Psoas muscle (tissue), 8 donors: ENCODE data around the gene LRBA. TPM values are rescaled to one million over a fixed set of nuclear protein-coding genes. Genes with fewer than 3 reads are reported as not detected.
"Not testable (repeated sequence)": the region's sequence is repeated elsewhere in the genome, so short reads cannot be mapped to it uniquely, and the experiment has no call there.

Experiments used
- ATAC-seq, 4 donors: fragments of 200-7000 bp; cut with Tn5 transposase; one replicate each; pipeline ENCODE4 v1.9.1; 2020; ENCODE audit warnings: moderate library complexity in 3 of 4, mild to moderate bottlenecking in 2 of 4
- DNase-seq, 2 donors: peaks; one replicate each; pipeline ENCODE4 v3.0.0-alpha.2; 2020
- H3K27ac ChIP-seq: fragments of 200-600 bp; one replicate; pipeline ENCODE4 v1.8.0; 2022
- H3K27me3 ChIP-seq, 3 donors: fragments of 200-600 bp in 1 of 3; one replicate each; pipeline versions ENCODE4 v1.6.1 to v1.8.0; 2013 to 2022; ENCODE audit warnings: low read length in 2 of 3, mild to moderate bottlenecking in 2 of 3, moderate library complexity in 1 of 3; ENCODE audit not compliant: insufficient read depth in 3 of 3
- H3K36me3 ChIP-seq, 2 donors: fragments of 200-600 bp in 1 of 2; one replicate each; pipeline versions ENCODE4 v1.6.1 to v1.8.0; 2013 to 2022; ENCODE audit warnings: low read depth in 1 of 2, mild to moderate bottlenecking in 1 of 2, moderate library complexity in 1 of 2; ENCODE audit not compliant: insufficient read depth in 1 of 2
- H3K4me1 ChIP-seq: fragments of 200-600 bp; one replicate; pipeline ENCODE4 v1.8.0; 2022
- H3K4me3 ChIP-seq: fragments of 200-600 bp; one replicate; pipeline ENCODE4 v1.8.0; 2022; ENCODE audit warnings: mild to moderate bottlenecking
- H3K9me3 ChIP-seq: fragments of 200-600 bp; one replicate; pipeline ENCODE4 v1.8.0; 2022
- WGBS, 3 donors: extraction: QIAGEN DNeasy Blood & Tissue Kit; methylation state at CpG; one replicate each; pipeline versions ENCODE4 v1.1.6 to v1.1.7; 2013; 5-methylcytosine and 5-hydroxymethylcytosine counted together
- intact Hi-C, 2 donors: fragments of 100-400 bp; cut with DNase I; formaldehyde crosslinking; loops; one replicate each; pipeline versions ENCODE4 v1.11.0 to v1.14.2; 2022
- polyA plus RNA-seq, 3 donors: library from polyadenylated mRNA; stranded (reverse); fragments of 200-250 nt; gene quantifications; one replicate each; pipeline ENCODE4 v1.2.3, GENCODE V29; 2013
- total RNA-seq, 4 donors: library from RNA; stranded (reverse); fragmentation: NEBNext Ultra II Directional in 2 of 4; extraction: Animal tissue kit (Norgen Biotek cat#: 25700) in 2 of 4; gene quantifications; one replicate each; pipeline versions ENCODE4 v1.2.1 to v1.2.4, GENCODE V29; 2021 to 2023
- TF ChIP-seq, protein P1 (sequence below): fragments of 200-600 bp; IDR thresholded peaks from one replicate; pipeline ENCODE4 v1.8.0; 2022; ENCODE audit warnings: antibody characterized with exemption
- donor health status: healthy with polysubstance abuse.
- donor health status: DM: no; HTN: no; CAD: no; lungs with moderate emphysema.
- donor health status: Bipolar disorder and iron deficiency.
- donor health status: healthy.
- donor health status: DM: yes; HTN: yes; CAD: no.
- donor health status: DM: no; HTN: no; CAD: no.
- donor health status: DM: no; HTN: no; CAD: no.
- donor health status: DM: yes; HTN: yes; CAD: no.

LRBA gene
- total and polyA plus RNA-seq, 7 donors = 2.9 to 10.6 (median 6.4) TPM

DNA sequence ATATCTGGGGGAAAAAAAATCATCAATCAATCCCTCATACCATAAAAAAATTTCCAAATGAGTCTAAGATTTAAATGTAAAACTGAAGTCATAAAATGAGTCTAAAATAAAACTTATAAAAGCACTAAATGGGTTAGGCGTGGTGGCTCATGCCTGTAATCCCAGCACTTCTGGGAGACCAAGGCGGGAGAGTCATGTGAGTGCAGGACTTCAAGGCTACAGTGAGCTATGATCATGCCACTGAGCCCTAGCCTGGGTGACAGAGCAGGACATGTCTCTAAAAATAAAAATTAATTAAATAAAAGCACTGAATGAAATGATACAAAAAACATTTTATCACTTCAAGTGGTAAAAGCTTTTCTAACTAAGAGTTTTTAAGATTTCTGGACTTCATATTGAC is 83.3 kb downstream of the LRBA start:
- no peaks in the 10 kb centered on the region for H3K27me3 ChIP-seq
- no peaks in the 10 kb centered on the region for H3K9me3 ChIP-seq
- intact Hi-C loops = no loop called here
- no peak for DNase-seq
- WGBS, 3 donors = 94 to 98% (median 97%) methylated on average over 2 of the region's 2 CpGs
- TF ChIP-seq, protein P1, sequence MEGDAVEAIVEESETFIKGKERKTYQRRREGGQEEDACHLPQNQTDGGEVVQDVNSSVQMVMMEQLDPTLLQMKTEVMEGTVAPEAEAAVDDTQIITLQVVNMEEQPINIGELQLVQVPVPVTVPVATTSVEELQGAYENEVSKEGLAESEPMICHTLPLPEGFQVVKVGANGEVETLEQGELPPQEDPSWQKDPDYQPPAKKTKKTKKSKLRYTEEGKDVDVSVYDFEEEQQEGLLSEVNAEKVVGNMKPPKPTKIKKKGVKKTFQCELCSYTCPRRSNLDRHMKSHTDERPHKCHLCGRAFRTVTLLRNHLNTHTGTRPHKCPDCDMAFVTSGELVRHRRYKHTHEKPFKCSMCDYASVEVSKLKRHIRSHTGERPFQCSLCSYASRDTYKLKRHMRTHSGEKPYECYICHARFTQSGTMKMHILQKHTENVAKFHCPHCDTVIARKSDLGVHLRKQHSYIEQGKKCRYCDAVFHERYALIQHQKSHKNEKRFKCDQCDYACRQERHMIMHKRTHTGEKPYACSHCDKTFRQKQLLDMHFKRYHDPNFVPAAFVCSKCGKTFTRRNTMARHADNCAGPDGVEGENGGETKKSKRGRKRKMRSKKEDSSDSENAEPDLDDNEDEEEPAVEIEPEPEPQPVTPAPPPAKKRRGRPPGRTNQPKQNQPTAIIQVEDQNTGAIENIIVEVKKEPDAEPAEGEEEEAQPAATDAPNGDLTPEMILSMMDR = no peak
- H3K4me3 ChIP-seq = no peak overlapping the region
- no peak for ATAC-seq
- no peak overlapping the region for H3K27ac ChIP-seq
- H3K36me3 ChIP-seq = peaks cover 0 to 6% of the 10 kb centered on the region in 2 donors
- H3K4me1 ChIP-seq = no peaks in the 10 kb centered on the region

DNA sequence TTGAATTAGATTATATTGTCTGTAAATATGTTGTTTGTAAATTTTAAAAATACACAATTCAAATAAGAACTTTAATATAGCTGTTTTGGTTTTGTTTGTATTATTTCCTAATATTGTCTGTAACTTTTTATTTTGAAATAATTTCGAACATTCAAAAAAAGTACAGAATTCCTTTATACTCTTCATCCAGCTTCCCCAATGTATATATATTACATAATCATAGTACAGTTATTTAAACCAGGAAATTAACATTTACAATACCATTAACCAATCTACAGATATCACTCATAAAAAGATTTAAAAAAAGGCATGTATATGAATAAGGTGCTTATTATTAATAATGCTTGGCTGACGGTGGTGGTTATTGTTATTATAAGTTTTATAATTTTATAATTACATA is 84.1 kb downstream of the LRBA start:
- WGBS, 3 donors = 97 to 100% (median 98%) methylated on average over 2 of the region's 2 CpGs
- intact Hi-C loops = no loop called here
- Histone ChIP-seq H3K36me3 (peaks cover 0 to 6% of the 10 kb centered on the region in 2 donors), H3K9me3 (no peaks in the 10 kb centered on the region), H3K4me3 (no peak overlapping the region), H3K4me1 (no peaks in the 10 kb centered on the region), H3K27me3 (no peaks in the 10 kb centered on the region), H3K27ac (no peak overlapping the region)
- TF ChIP-seq, protein P1 = no peak
- no peak for ATAC-seq
- no peak for DNase-seq

DNA sequence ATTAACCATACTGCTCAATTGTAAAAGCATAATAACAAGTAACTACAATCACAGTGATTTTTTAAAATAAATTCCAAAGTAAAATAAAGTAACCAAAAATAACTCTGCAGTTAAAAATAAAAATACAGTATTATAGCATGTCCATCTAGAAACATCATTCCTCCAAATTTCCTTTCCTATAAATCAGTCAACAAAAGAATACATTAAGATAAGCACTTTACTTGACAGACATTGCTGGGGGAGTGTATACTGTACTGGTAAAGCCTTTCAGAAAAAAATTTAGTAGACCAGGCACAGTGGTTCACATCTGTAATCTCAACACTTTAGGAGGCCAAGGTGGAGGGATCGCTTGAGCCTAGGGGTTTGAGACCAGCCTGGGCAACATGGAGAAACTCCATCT is 91.1 kb downstream of the LRBA start:
- no peaks in the 10 kb centered on the region for H3K27me3 ChIP-seq
- H3K4me1 ChIP-seq = no peaks in the 10 kb centered on the region
- no peaks in the 10 kb centered on the region for H3K9me3 ChIP-seq
- WGBS, 3 donors = 92 to 97% (median 95%) methylated on average over 1 of the region's 1 CpG
- H3K36me3 ChIP-seq = peaks cover 0 to 37% of the 10 kb centered on the region in 2 donors
- no peak overlapping the region for H3K27ac ChIP-seq
- TF ChIP-seq, protein P1 = no peak
- no peak overlapping the region for H3K4me3 ChIP-seq
- ATAC-seq (no peak), DNase-seq (no peak)
- intact Hi-C loops = no loop called here

DNA sequence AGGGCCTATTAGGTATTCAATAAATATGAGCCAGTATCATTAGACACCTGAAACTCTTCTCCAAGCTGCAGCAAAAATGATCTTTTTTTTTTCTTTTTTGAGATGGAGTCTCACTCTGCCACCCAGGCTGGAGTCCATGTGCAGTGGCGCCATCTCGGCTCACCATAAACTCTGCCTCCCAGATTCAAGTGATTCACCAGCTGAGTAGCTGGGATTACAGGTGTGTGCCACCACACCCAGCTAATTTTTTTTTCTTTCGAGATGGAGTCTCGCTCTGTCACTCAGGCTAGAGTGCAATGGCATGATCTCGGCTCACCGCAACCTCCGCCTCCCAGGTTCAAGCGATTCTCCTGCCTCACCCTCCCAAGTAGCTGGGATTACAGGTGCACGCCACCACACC is 93.6 kb downstream of the LRBA start:
- 97 to 100% (median 99%) methylated on average over 9 of the region's 9 CpGs for WGBS, 3 donors
- ATAC-seq, H3K27me3 ChIP-seq, H3K4me1 ChIP-seq, H3K4me3 ChIP-seq, H3K27ac ChIP-seq, DNase-seq, H3K9me3 ChIP-seq, intact Hi-C loops: not testable (repeated sequence)
- peaks cover 0 to 40% of the 10 kb centered on the region in 2 donors for H3K36me3 ChIP-seq

DNA sequence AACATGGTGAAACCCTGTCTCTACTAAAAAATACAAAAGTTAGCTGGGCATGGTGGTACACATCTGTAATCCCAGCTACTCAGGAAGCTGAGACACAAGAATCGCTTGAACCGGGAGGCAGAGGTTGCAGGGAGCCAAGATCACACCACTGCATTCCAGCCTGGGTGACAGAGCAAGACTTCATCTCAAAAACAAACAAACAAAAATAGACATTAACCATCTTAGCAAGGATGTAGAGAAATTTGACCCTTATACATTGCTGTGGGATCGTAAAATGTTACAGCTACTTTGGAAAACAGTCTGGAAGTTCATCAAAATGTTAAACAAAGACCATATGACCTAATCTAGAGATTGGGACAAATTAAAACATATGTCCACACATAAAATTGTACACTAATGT is 96.5 kb downstream of the LRBA start:
- H3K27me3 ChIP-seq, H3K4me3 ChIP-seq, intact Hi-C loops, ATAC-seq, H3K4me1 ChIP-seq, DNase-seq, H3K9me3 ChIP-seq, H3K27ac ChIP-seq: not testable (repeated sequence)
- peaks cover 0 to 38% of the 10 kb centered on the region in 2 donors for H3K36me3 ChIP-seq
- whole genome bisulfite sequencing, 3 donors = 79 to 86% (median 82%) methylated on average over 3 of the region's 3 CpGs

DNA sequence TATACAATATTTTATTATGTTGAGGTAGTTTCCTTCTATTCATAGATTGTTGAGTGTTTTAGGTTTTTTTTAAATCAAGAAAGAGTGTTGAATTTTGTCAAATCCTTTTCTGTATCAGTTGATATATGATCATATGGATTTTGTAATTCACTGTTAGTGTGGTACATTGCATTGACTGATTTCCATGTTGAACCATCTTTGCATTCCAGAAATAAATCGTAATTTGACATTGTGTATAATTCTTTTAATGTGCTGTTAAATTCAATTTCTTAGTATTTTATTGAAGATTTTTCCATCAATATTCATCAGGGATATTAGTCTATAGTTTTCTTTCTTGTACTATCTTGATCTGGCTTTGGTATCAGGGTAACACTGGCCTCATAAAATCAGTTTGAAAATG is 103.8 kb downstream of the LRBA start:
- ATAC-seq (no peak), DNase-seq (no peak)
- Histone ChIP-seq H3K27me3 (no peaks in the 10 kb centered on the region), H3K4me3 (no peak overlapping the region), H3K27ac (no peak overlapping the region), H3K9me3 (no peaks in the 10 kb centered on the region), H3K36me3 (peaks cover 0 to 22% of the 10 kb centered on the region in 2 donors), H3K4me1 (no peaks in the 10 kb centered on the region)
- 95 to 98% (median 96%) methylated on average over 1 of the region's 1 CpG for WGBS, 3 donors
- TF ChIP-seq, protein P1 = no peak
- intact Hi-C loops = no loop called here
